Stimulated activated CD8-positive, alpha-beta memory T cell treated with anti-CD3 and anti-CD28 coated beads, Interleukin-15, amount 100 ng/mL, for 24 hours (primary cell): ENCODE data around the gene CIAO2A.
"Not testable (repeated sequence)": the region's sequence is repeated elsewhere in the genome, so short reads cannot be mapped to it uniquely, and the experiment has no call there.

Experiments used
- DNase-seq: peaks from one replicate; pipeline ENCODE4 v3.0.0-alpha.2; 2020; ENCODE audit warnings: low read depth

CIAO2A gene

DNA sequence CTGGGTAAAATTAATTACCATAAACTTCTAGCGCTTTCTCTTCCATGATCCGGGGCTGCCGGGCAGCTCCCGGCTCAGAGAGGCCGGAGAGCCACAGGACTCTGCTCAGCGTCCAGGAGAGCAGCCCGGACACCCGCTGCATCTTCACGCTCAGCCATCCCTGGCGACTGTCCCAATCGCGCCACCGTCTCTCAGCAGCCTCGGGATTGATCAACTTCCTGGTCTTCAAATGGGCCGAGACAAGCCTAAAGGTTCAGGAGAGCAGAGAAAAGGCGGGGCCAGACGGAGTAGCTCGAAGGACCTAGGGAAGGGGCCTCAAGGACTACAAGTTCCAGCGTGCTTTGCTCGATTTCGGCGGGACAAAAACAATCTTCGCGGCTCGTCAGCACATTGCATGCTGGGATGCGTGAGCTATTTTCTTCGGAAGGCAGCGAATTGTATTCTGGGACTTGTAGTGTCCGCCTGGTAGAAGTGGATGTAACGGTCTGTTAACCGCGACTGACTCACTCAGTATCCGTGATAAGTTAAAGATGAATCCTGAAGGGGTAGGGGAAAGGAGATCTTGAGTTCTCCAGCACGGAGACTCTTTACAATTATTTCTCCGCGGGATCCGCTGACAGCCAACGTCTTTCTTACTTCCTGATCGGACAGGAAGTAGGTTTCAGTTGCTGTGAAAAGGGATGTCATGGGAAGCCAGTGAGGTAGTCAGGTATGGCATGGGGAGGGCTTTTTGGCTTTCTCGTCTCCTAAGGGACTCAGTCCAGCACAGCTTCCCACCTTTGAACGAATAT lies at the start of gene CIAO2A:
TSS of gene CIAO2A (minus strand) at position 212 of the 791 bp plus-strand sequence. CDS start at position 142, 70 bp downstream.
- DNase-seq = peak; percentile 59

GRCh38 chr15:64143276-64143675 lies 49.6 kb upstream of the CIAO2A start:
- no peak for DNase-seq

DNA sequence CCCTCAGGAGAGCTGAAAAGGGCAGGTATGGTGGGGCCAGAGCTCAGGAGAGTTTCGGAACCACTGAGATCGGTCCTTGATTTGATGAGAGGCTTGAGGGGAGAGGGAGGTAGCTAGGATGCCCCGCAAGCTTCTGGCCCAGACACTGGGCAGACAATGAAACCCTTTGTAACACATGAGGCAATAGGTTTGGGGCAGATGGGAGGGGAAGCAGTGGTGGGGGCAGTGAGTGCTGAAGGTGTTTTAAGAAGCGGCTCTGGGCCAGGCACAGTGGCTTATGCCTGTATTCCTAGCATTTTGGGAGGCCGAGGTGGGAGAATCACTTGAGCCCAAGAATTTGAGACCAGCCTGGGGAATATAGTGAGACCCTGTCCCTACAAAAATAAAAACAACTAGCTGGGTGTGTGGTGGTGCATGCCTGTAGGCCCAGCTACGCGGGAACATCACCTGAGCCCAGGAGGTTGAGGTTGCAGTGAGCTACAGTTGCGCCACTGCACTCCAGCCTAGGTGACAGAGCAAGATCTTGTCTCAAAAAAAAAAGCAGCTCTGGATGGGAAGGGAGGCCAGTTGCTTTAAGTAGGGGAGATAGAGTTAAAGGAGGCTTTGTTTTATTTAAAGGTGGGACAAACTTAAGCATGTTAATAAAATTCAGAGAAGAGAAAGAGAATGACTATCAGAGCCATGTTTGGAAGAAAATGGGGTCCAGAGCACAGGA lies 48.3 kb upstream of the CIAO2A start:
- DNase-seq = no peak

DNA sequence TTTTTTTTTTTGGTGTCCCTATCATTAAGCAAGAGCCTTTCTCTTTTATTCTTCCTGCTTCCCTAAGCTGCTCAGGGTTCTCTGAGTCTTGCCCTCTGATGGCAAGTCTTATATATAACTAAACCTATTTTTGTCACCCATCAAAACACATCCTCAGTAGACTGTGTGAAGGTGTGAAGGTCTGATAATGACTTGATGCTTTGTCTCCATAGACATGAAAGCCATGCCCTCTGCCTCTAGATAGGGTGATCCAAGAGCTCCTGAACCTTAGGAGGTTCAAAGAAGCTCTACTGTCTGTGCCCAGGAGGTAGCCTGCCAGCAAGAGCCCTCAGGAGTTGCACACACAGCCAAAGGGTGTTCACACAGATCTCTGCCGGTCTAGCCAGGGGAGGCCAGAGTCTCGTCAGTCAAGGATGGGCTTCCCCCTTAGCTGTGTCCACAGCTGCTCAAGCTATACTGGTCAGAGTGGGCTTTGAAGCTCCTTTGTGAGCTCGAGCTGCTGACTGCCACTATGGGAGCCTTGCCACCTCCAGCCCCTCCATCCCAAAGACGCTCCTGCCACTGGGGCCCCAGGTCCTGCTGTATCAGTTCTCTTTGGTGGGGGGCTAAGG lies 44.8 kb upstream of the CIAO2A start:
- no peak for DNase-seq

GRCh38 chr15:64137226-64137833 lies 43.7 kb upstream of the CIAO2A start:
- DNase-seq = no peak

- no peak for DNase-seq
Observed at GRCh38 chr15:64136347-64136746, 42.7 kb upstream of the CIAO2A start.

DNA sequence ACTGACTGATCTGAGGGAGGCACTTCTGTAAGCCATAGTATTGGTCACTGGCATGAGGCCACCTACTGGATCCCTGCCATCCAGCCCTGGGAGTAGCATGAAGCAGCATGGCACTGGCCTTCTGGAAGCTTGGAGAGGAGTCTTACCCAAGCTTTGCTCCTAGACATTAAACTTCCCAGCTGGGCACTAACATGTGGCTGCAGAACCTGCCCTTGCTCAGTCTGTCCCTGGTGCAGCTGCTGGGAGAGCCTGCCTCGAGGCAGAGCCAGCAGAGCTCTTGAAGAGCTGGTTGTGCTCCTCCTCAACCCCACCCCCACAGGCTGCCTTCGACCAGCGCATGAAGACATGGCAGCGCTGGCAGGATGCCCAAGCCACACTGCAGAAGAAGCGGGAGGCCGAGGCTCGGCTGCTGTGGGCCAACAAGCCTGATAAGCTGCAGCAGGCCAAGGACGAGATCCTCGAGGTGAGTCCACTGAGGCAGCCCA lies 40.7 kb upstream of the CIAO2A start:
- no peak for DNase-seq

DNA sequence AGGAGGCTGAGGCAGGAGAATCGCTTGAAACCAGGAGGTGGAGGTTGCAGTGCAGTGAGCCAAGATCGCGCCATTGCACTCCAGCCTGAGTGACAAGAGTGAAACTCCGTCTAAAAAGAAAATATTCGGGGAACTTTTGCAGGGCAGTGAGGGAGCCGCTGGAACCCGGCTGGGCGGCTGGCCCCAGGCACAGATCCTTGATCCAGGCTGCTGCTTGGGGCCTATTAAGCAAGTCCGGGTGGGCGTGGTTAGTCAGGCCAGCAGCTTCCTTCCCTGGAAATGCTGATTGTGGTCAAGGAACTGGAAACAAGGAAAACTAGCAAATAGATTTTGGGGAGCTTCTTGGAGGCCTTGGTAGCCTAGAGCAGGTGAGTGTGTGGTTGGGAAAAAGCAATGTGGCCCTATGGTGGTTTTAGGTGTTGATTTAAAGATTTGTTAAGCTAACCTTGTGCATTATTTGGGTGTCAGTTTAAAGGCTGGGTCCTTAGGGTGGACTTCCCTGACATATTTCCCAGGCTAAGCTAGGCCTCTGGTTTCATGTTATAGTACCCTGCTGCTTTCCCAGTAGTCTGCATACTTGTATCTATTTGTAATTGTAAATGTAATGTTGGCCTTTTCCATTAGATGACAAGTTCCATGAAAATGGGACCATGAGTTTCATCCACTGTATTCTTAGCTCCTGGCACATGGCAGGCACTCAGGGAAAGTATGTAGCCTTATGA lies 40.1 kb upstream of the CIAO2A start:
- no peak for DNase-seq

DNA sequence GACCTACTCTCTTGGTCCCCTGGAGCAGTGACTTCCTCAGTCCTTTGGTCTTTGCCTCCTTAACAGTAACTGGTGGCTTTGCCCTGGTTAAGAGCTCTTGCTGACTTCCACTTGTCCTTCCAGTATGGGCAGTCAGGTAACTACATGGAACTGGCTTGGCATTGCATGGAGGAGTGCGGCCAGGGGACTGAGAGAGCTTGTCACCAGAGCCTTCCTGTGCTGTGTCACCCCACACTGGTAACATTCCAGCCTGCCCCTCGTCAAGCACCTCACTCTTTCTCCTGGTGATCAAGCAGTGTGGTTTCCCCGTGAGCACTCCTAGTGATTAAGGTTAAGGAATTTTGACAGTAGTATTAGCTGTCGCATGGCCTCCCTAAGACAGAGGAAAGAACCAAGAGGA lies 38.6 kb upstream of the CIAO2A start:
- DNase-seq = no peak

GRCh38 chr15:64131547-64131946 lies 37.9 kb upstream of the CIAO2A start:
- no peak for DNase-seq

DNA sequence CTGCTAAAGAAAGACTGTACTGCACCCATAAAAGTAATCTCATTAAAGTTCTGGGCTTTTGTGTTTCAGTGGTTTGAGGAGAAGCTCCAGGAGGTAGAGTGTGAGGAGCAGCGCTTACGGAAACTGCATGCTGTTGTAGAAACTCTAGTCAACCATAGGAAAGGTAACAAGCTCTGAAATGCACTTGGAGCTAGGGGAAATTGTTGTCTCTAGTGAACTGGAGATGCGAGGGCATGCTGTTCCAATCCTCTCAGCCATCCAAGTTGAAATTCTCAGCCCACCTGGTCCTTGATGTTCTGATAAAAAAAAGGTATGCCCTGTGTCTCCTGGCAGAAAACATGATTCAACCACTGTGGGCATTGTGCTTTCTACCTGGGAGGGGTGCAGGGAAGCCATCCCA lies 36.5 kb upstream of the CIAO2A start:
- no peak for DNase-seq

DNA sequence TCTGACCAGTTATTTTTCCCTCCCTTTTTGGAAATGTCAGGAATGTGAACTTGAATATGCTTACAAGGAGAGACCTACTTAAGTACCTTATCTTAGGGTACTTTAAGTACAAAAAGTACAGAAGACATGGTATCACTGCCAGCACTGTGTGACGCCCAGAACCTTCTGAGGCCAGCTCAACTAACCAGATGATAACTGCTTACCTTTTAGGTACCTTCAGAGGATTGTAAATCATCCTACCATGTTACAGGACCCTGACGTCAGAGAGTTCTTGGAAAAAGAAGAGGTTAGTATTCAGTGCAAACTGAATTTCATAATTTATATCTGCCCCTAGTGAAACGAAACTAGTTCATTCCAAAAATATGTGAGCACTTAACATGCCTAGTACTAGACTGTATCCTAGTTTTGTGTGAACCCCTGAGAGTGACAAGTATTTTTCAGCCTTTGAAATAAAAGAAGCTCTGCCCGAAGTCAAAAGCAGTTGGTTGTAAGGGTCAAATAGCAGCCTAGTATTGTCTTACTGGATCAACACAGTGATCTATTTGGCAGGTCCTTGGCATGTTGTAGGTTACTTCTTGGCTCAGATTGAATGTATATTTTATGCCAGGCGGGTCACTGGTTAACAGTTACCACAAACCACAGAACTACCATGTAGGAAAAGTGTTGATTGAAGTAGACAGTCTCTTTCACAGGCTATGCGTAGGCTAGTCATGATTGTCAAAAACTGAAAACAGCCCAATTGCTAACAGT lies 34.1 kb upstream of the CIAO2A start:
- no peak for DNase-seq

GRCh38 chr15:64125978-64126377 lies 32.3 kb upstream of the CIAO2A start:
- DNase-seq = no peak

DNA sequence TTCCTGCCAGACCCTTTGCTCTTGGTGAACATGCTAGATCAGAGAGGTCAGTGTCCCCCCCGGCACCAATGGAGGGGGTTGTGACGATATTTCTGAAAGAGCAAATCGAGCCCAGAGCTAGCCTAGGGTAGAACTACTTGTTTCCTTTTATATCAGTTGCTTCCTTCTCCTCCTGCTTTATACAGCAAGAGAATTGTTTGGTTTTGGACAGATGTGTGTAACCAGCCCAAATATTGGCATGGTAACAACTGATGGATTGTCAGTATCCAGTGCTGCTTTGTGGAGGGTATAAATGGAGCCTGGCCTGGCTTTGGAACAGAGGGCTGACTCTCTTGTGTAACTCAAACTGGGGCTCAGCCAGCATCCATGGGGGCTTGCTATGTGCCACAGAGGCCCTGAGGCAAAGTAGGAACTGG lies 29.3 kb upstream of the CIAO2A start:
- no peak for DNase-seq

GRCh38 chr15:64122444-64122843 lies 28.8 kb upstream of the CIAO2A start:
- no peak for DNase-seq

DNA sequence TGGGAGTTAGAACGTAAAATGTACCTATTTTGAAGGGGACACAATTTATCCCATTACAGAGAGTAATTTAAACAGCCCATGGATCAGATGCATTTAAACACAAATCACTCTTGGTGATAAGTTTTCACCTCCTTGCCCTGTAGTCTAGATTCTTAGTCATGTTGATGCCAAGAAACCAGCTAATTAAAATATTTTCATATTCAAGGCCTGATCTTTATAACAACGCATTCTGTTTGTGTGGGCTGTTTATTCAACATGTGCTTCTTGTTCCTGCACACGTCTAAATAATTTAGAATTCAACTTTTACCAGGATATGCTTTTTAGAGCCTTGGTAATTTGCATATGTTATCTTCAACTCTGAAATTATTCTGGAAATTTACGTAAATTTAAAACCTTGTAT lies 28.0 kb upstream of the CIAO2A start:
- no peak for DNase-seq

GRCh38 chr15:64120322-64120721 lies 26.7 kb upstream of the CIAO2A start:
- DNase-seq = not testable (repeated sequence)

- DNase-seq = no peak
Observed at GRCh38 chr15:64117759-64118487, 24.3 kb upstream of the CIAO2A start.

- no peak for DNase-seq
Observed at GRCh38 chr15:64112904-64113303, 19.3 kb upstream of the CIAO2A start.

GRCh38 chr15:64112073-64112772 lies 18.6 kb upstream of the CIAO2A start:
- no peak for DNase-seq
